Testis (tissue), 3 donors: ENCODE results near the gene ZNF428. TPM values are rescaled to one million over a fixed set of nuclear protein-coding genes. Genes with fewer than 3 reads are reported as not detected.

Experiments used
- DNase-seq: peaks from one replicate; pipeline ENCODE4 v3.0.0-alpha.2; 2019
- H3K27ac ChIP-seq, 2 donors: fragments of 200-600 bp; sonication (generic); one replicate each; pipeline ENCODE4 v1.5.1; 2019
- H3K27me3 ChIP-seq: fragments of 200-600 bp; sonication (generic); one replicate; pipeline ENCODE4 v1.5.1; 2019
- H3K36me3 ChIP-seq: fragments of 200-600 bp; sonication (generic); one replicate; pipeline ENCODE4 v1.5.1; 2017; ENCODE audit warnings: low read depth; ENCODE audit errors: missing control alignments
- H3K4me1 ChIP-seq: fragments of 200-600 bp; sonication (generic); one replicate; pipeline ENCODE4 v1.5.1; 2019
- H3K4me3 ChIP-seq, 2 donors: fragments of 200-600 bp; sonication (generic); one replicate each; pipeline ENCODE4 v1.5.1; 2017 to 2019
- H3K9me3 ChIP-seq: fragments of 200-600 bp; sonication (generic); one replicate; pipeline ENCODE4 v1.5.1; 2017
- CTCF ChIP-seq, 3 experiments: fragments of 450-650 bp in 2 of 3; fragments of 200-600 bp in 1 of 3; sonication (generic) in 1 of 3; IDR thresholded peaks; one replicate each; pipeline ENCODE4 v1.5.1; 2016 to 2019; ENCODE audit warnings: antibody characterized with exemption in 3 of 3, mild to moderate bottlenecking in 2 of 3, moderate library complexity in 1 of 3
- POLR2A ChIP-seq: fragments of 450-650 bp; IDR thresholded peaks from one replicate; pipeline ENCODE4 v1.6.1; 2017; ENCODE audit warnings: antibody characterized with exemption, mild to moderate bottlenecking, moderate library complexity
- WGBS, 2 donors: methylation state at CpG; one replicate each; pipeline ENCODE4 v1.1.5; 2018; 5-methylcytosine and 5-hydroxymethylcytosine counted together
- intact Hi-C: fragments of 100-400 bp; cut with DNase I; formaldehyde crosslinking; loops from one replicate; pipeline ENCODE4 v1.15.1; 2023; ENCODE audit warnings: low total_unique reads
- polyA plus RNA-seq: library from polyadenylated mRNA; stranded (reverse); fragments of 350-450 nt; fragmentation: Illumina TruSeq; extraction: RNeasy Lipid Tissue Mini Kit (QIAGEN cat#74804); gene quantifications from one replicate; pipeline ENCODE4 v1.2.3, GENCODE V29; 2014; ENCODE audit warnings: low read depth, low replicate concordance; ENCODE audit not compliant: insufficient read depth
- total RNA-seq, 2 donors: library from RNA; depleted of rRNA; stranded (reverse); fragments of >200 nt; gene quantifications; one replicate each; pipeline ENCODE4 v1.2.3, GENCODE V29; 2016

ZNF428 gene
- total and polyA plus RNA-seq, 3 donors from 2014 or later: 64.1 to 94.2 (median 93.1) TPM

GRCh38 chr19:43572171-43572588 is 47.2 kb downstream of the ZNF428 start:
- DNase-seq: no peak
- no peak for TF ChIP-seq CTCF (IDR thresholded peaks at IDR 0.05)
- TF ChIP-seq POLR2A: no peak

GRCh38 chr19:43570174-43570791 is 49.1 kb downstream of the ZNF428 start:
- Histone ChIP-seq H3K4me3 (no peak overlapping the region), H3K36me3 (no peaks in the 10 kb centered on the region), H3K27ac (no peak overlapping the region), H3K27me3 (no peaks in the 10 kb centered on the region), H3K9me3 (no peaks in the 10 kb centered on the region), H3K4me1 (no peaks in the 10 kb centered on the region)
- no peak for TF ChIP-seq CTCF (IDR thresholded peaks at IDR 0.05)
- no peak for TF ChIP-seq POLR2A
- no peak for DNase-seq
- intact Hi-C loops: no loop called here
- 71 to 89% methylated on average over 5 of the region's 5 CpGs for WGBS, 2 donors

More at GRCh38 chr19:43572171-43572588, 47.2 kb downstream of the ZNF428 start:
- no peak overlapping the region for H3K4me3 ChIP-seq
- no peaks in the 10 kb centered on the region for H3K36me3 ChIP-seq
- intact Hi-C loops: no loop called here
- no peaks in the 10 kb centered on the region for H3K27me3 ChIP-seq
- H3K27ac ChIP-seq: no peak overlapping the region
- 89 to 96% methylated on average over 3 of the region's 3 CpGs for WGBS, 2 donors
- H3K9me3 ChIP-seq: no peaks in the 10 kb centered on the region
- no peaks in the 10 kb centered on the region for H3K4me1 ChIP-seq

- H3K9me3 ChIP-seq: no peaks in the 10 kb centered on the region
- no peak overlapping the region for H3K4me3 ChIP-seq
- no peak overlapping the region for H3K27ac ChIP-seq
- WGBS, 2 donors: 89 to 92% methylated on average over 5 of the region's 5 CpGs
- intact Hi-C loops: no loop called here
- H3K27me3 ChIP-seq: no peaks in the 10 kb centered on the region
- DNase-seq: no peak
- H3K36me3 ChIP-seq: no peaks in the 10 kb centered on the region
- no peaks in the 10 kb centered on the region for H3K4me1 ChIP-seq
- no peak for TF ChIP-seq CTCF (IDR thresholded peaks at IDR 0.05)
- TF ChIP-seq POLR2A: no peak
These were observed 49.8 kb downstream of the ZNF428 start for GRCh38 chr19:43569657-43570056.

- no peak for DNase-seq
- Histone ChIP-seq H3K27ac (no peak overlapping the region), H3K27me3 (no peaks in the 10 kb centered on the region), H3K4me3 (no peak overlapping the region), H3K9me3 (no peaks in the 10 kb centered on the region), H3K4me1 (no peaks in the 10 kb centered on the region), H3K36me3 (no peaks in the 10 kb centered on the region)
- 79 to 87% methylated on average over 9 of the region's 9 CpGs for WGBS, 2 donors
- no peak for TF ChIP-seq POLR2A
- TF ChIP-seq CTCF (IDR thresholded peaks at IDR 0.05): no peak
- intact Hi-C loops: no loop called here
These were observed 54.6 kb downstream of the ZNF428 start for GRCh38 chr19:43564800-43565199.

GRCh38 chr19:43563816-43564457 is 55.5 kb downstream of the ZNF428 start:
- no peaks in the 10 kb centered on the region for H3K36me3 ChIP-seq
- no peaks in the 10 kb centered on the region for H3K4me1 ChIP-seq
- 83 to 93% methylated on average over 10 of the region's 10 CpGs for WGBS, 2 donors
- H3K27ac ChIP-seq: no peak overlapping the region
- no peaks in the 10 kb centered on the region for H3K9me3 ChIP-seq
- no peak overlapping the region for H3K4me3 ChIP-seq
- no peak for DNase-seq
- no peaks in the 10 kb centered on the region for H3K27me3 ChIP-seq
- no peak for TF ChIP-seq CTCF (IDR thresholded peaks at IDR 0.05)
- no peak for TF ChIP-seq POLR2A
- intact Hi-C loops: no loop called here
